BJ (cell line): ENCODE results near the gene PIP5K1C. TPM values are rescaled to one million over a fixed set of nuclear protein-coding genes. Genes with fewer than 3 reads are reported as not detected.

ENCODE experiments used
- CTCF ChIA-PET: fragments of 350-600 bp; formaldehyde crosslinking; extraction: SDS; loops from one replicate; lab custom pipeline; 2021; ENCODE audit warnings: antibody characterized with exemption, inconsistent platforms; lab: Yijun Ruan, JAX
- POLR2A ChIA-PET: fragments of 300-600 bp; sonication (Branson Sonifier 250); formaldehyde crosslinking; extraction: SDS; loops from one replicate; lab custom pipeline; 2021; ENCODE audit warnings: antibody characterized with exemption; lab: Charles Lee
- DNase-seq: peaks from one replicate; pipeline ENCODE4 v3.0.0-alpha.2; 2011; ENCODE audit warnings: low read depth
- H3K27me3 ChIP-seq: 2 replicates; pipeline ENCODE4 v1.6.0; 2011; ENCODE audit warnings: low read length; ENCODE audit not compliant: control insufficient read depth, insufficient read depth
- H3K36me3 ChIP-seq: 2 replicates; pipeline ENCODE4 v1.5.1; 2011; ENCODE audit warnings: low read length; ENCODE audit not compliant: control insufficient read depth, insufficient read depth
- H3K4me3 ChIP-seq: 2 replicates; pipeline ENCODE4 v1.5.1; 2011; ENCODE audit warnings: low read depth, mild to moderate bottlenecking, control low read depth, low read length
- polyA plus RNA-seq: library from polyadenylated mRNA; depleted of rRNA; stranded (reverse); fragments of >200 nt; gene quantifications from 2 replicates; pipeline ENCODE4 v1.2.3, GENCODE V29; 2011
- TF ChIP-seq, protein P1 (sequence below): IDR thresholded peaks from 2 replicates; pipeline ENCODE4 v1.5.1; 2011; ENCODE audit warnings: low read depth, mild to moderate bottlenecking, control low read depth, inconsistent platforms, low read length, moderate library complexity; ENCODE audit not compliant: insufficient read depth

The PIP5K1C gene
- polyA plus RNA-seq, 1 experiment = 35.3 TPM

DNA sequence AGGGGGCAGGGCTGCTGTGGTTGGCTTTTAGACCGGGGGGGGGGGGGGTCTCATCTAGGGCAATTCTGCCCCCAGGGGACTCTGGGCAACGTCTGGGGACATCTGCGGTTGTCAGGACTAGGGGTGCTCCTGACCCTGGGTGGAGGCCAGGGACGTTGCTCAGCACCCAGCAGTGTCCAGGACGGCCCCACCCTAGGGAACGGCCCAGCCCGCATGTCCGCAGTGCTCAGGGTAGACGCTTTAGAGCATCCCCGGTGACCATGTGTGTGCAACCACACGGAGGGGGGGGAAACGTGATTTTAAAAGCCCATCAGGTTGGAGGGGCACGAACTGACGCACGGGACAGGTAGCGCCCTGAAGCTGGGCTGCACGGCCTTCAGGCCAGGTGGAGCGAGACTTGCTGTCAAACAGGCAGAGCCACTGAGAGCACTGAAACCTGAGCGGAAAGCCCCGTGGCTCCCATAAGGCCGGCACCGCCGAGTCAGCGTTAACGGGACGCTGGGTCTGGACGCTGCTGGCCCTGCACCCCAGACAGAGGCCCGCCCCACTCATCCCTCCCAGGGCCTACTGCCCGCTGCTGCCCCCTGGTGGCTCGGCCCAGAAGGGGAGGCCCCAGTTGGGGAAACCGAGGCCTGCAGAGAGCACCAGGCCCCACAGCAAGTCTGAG lies 82.0 kb downstream of the PIP5K1C start:
- TF ChIP-seq, protein P1, sequence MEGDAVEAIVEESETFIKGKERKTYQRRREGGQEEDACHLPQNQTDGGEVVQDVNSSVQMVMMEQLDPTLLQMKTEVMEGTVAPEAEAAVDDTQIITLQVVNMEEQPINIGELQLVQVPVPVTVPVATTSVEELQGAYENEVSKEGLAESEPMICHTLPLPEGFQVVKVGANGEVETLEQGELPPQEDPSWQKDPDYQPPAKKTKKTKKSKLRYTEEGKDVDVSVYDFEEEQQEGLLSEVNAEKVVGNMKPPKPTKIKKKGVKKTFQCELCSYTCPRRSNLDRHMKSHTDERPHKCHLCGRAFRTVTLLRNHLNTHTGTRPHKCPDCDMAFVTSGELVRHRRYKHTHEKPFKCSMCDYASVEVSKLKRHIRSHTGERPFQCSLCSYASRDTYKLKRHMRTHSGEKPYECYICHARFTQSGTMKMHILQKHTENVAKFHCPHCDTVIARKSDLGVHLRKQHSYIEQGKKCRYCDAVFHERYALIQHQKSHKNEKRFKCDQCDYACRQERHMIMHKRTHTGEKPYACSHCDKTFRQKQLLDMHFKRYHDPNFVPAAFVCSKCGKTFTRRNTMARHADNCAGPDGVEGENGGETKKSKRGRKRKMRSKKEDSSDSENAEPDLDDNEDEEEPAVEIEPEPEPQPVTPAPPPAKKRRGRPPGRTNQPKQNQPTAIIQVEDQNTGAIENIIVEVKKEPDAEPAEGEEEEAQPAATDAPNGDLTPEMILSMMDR = peak; percentile 97
- Histone ChIP-seq H3K27me3 (no peaks in the 10 kb centered on the region), H3K36me3 (peaks cover 17% of the 10 kb centered on the region), H3K4me3 (no peak overlapping the region)
- no peak for DNase-seq
- ChIA-PET CTCF (interaction anchor here (0.7 to 3.5 kb wide), 7 partner anchors 9 to 313 kb away, joined by 3 to 24 read pairs (median 4); no protein-coding TSS in a partner anchor), POLR2A (no interaction called here)

DNA sequence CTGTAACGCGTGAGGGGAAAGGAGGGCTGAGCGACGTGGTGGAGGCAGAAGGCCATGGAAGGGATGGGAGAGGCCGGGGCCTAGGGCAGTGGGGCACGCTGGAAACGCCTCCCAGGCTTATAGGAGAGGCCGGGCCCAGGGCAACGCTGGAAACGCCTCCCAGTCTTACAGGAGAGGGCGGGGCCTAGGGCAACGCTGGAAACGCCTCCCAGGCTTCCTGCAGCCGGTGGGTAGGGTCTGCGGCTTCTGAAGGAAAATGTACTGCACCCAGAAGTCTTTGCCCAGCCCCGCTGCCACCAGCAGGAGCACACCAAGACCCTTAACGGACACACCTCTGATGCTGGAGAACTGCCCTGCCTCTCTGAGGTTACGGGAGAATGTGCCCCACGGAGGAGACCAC lies 82.8 kb downstream of the PIP5K1C start:
- DNase-seq = no peak
- ChIA-PET CTCF (interaction anchor here (1.9 to 3.5 kb wide), 3 partner anchors 8 to 73 kb away, joined by 7 to 24 read pairs (median 9); no protein-coding TSS in a partner anchor), POLR2A (no interaction called here)
- Histone ChIP-seq H3K27me3 (no peaks in the 10 kb centered on the region), H3K36me3 (peaks cover 20% of the 10 kb centered on the region), H3K4me3 (no peak overlapping the region)
- TF ChIP-seq, protein P1 = no peak

DNA sequence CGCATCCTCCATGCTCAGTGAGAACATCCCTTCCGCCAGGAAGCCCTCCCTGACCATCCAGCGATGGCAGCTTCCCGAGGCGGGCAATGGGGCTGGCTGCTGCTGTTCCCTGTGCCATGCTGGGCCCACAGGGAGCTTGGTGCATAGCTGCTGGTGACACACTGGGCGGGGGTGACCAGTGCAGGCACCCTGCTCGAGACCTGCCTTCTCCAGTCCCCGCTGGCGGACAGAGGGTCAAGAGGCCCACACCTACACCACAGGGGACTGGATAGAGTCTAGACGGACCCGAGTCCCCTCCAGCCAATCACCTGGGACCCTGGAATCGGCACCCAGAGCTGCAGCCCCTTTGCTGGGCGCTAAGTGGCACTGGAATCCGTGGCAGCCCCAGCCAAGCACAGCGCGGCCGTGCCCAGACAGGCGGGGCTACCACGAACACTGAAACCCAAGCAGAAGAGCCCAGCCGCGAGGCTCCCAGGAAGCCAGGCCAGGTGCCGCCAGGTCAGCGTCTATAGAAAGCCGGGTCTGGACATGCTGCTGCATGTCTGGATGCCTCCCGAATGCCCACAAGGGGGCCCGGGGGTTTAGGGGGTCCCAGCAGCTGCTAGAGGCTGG lies 84.6 kb downstream of the PIP5K1C start:
- POLR2A ChIA-PET = no interaction called here

DNA sequence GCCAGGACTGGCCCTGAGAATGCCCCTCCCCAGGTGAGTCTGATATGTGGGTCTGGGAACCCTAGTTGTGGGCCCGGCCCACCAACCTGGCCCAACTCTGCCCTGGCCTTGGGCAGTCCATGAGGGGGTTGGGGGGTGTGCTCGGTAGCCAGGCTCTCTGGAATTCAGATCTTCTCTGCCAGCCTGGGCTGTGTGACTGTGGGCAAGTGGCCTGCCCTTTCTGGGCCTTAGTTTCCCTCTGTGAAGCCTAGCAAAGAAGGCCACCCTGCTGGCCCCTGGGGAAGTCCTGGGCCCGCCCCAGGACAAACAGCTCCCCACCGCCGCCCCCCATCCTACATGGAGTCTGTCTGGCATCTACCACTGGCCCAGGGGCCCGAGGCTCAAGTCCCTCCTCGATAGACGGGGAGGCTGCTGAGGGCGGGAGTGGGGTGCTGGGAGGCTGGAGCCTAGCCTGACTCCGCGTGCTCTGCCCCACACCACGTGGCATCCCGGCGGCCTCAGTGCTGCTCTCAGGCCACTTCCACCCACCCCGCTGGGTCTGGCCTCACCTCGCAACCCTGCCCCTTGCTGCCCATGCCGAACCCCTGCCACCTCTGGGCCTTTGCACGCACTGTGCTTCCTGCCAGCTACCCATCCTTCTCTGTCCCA lies 85.3 kb downstream of the PIP5K1C start:
- Histone ChIP-seq H3K27me3 (no peaks in the 10 kb centered on the region), H3K36me3 (peaks cover 24% of the 10 kb centered on the region), H3K4me3 (no peak overlapping the region)
- ChIA-PET POLR2A (no interaction called here), CTCF (interaction anchor here (2.5 kb wide), 1 partner anchor 70 kb away, joined by 7 read pairs; no protein-coding TSS in a partner anchor)
- TF ChIP-seq, protein P1 = no peak
- DNase-seq = no peak

More for the DNA sequence above, 84.6 kb downstream of the PIP5K1C start:
- TF ChIP-seq, protein P1 = no peak
- H3K36me3 ChIP-seq = peaks cover 24% of the 10 kb centered on the region
- DNase-seq = no peak
- no peak overlapping the region for H3K4me3 ChIP-seq
- H3K27me3 ChIP-seq = no peaks in the 10 kb centered on the region
- CTCF ChIA-PET = interaction anchor here (2.5 kb wide), 1 partner anchor 71 kb away, joined by 7 read pairs; no protein-coding TSS in a partner anchor
